GM12873 (cell line): ENCODE measurements around the gene PYGB.

Experiments used
- CTCF ChIP-seq: IDR thresholded peaks from 2 replicates; pipeline ENCODE4 v1.5.1; 2012; ENCODE audit warnings: low read depth, mild to moderate bottlenecking, moderate library complexity, low read length, control low read depth; ENCODE audit not compliant: insufficient read depth; ENCODE audit errors: missing control alignments

Gene PYGB

GRCh38 chr20:25247956-25248785, at the start of gene PYGB:
Gene PYGB (plus strand): TSS chr20:25248085. CDS start chr20:25248179, 94 bp downstream.
- peak; percentile 6 for TF ChIP-seq CTCF

- TF ChIP-seq CTCF = no peak
Measured at GRCh38 chr20:25198663-25199383, 49.1 kb upstream of the PYGB start.

- no peak for TF ChIP-seq CTCF
Measured at GRCh38 chr20:25199473-25200260, 48.2 kb upstream of the PYGB start.

- no peak for TF ChIP-seq CTCF
Measured at GRCh38 chr20:25203089-25203488, 44.8 kb upstream of the PYGB start.

- TF ChIP-seq CTCF = no peak
Measured at GRCh38 chr20:25203871-25204320, 44.0 kb upstream of the PYGB start.

- TF ChIP-seq CTCF = no peak
Measured at GRCh38 chr20:25204550-25205276, 43.2 kb upstream of the PYGB start.
